GM21737 (cell line): ENCODE measurements around the gene NSD1.

Experiments used
- ATAC-seq: cut with Tn5 transposase; IDR thresholded peaks from one replicate; pipeline ENCODE4 v1.9.1; 2021; ENCODE audit warnings: mild to moderate bottlenecking, moderate library complexity; ENCODE audit not compliant: unreplicated experiment

The NSD1 gene

DNA sequence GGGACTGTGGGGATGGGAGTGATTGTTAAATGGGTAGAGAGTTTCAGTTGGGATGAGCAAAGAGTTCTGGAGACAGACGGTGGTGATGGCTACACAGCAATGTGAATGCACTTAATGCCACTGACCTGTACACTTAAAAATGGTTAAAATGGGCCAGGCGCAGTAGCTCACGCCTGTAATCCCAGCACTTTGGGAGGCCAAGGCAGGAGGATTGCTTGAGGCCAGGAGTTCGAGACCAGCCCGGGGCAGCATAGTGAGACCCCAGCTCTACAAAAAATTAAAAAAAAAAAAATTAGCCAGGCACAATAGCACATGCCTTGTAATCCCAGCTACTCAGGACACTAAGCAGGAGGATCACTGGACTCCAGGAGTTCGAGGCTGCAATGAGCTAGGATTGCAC, 210.2 kb downstream of the NSD1 start:
- no peak for ATAC-seq

DNA sequence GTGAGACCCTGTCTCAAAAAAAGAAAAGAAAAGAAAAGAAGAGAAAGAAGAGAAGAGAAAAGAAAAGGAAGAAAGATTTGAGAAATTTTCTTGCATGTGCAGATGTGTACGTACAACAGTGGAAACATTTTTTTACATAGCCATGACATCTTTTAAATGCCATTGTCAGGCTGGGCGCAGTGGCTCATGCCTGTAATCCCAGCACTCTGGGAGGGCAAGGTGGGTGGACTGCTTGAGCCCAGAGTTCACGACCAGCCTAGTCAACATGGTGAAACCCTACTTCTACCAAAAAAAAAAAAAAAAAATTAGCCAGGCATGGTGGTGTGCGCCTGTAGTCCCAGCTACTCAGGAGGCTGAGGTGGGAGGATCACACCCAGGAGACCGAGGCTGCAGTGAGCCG, 211.3 kb downstream of the NSD1 start:
- no peak for ATAC-seq

DNA sequence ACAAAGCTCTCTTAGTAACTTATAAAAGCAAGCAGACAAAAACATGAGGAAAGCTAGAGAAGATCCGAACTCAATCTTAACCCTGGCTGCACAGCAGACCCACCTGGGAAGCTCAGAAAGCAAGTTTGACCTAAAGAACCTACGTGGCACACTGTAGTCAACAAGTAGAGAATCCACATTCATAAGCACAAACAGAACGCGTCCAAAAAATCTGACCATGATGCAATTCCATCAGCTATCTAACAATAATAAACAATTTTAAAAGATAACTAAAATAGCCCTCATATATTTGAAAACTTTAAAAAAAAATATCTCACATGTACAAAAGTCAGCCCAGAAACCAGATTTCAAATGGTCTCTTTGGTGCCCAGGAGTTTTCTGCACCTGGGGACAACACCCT, 213.2 kb downstream of the NSD1 start:
- no peak for ATAC-seq

DNA sequence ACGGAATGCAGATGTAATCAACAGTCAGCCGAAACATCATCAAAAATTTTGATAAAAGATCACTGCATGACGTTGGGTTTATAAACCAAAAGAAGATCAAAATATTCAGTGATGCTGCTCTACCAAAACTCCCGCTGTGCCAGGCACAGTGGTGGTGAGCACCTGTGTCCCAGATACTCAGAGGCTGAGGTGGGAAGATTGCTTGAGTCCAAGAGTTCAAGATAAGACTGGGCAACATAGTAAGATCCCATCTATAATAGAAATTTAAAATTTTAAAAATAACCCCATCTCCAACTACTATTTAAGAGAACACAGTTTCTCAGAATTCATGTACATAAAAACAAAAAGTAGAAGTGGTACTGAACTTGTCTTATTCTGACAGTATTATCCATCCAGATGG, 214.1 kb downstream of the NSD1 start:
- no peak for ATAC-seq

DNA sequence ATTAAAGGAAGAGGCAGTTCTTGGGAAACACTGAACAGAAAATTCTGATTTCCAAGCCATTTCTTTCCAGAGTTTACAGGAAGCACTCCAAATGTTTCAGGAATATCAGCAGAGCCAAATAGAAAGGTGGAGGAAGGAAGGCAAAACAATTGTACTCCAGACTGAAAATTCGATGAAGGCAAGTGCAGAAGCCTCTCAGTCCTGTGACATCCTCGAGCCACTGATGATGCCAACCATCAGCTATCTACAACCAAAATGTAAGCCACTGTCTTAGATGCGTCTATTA, 215.7 kb downstream of the NSD1 start:
- ATAC-seq, result no peak

DNA sequence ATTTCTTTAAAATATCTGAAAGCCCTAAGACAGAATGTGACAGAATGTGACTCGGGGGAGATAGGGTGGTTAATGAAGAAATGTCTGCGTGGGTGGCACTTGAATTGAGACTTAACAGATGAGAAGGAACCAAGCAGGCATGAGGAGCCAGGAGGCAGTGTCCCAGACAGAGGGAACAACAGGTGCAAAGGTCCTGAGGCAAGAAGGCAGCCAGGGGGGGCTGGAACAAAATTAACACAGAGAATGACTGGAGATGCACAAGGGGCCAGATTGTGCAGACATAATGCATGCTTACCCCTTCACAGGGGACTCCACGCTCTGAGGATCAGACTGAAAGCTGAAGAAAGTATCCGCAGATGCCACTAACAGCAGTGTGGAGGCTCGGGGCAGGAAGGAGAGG, 216.2 kb downstream of the NSD1 start:
- ATAC-seq, result no peak
